Measurements from ENCODE around the gene CHID1.

DNA sequence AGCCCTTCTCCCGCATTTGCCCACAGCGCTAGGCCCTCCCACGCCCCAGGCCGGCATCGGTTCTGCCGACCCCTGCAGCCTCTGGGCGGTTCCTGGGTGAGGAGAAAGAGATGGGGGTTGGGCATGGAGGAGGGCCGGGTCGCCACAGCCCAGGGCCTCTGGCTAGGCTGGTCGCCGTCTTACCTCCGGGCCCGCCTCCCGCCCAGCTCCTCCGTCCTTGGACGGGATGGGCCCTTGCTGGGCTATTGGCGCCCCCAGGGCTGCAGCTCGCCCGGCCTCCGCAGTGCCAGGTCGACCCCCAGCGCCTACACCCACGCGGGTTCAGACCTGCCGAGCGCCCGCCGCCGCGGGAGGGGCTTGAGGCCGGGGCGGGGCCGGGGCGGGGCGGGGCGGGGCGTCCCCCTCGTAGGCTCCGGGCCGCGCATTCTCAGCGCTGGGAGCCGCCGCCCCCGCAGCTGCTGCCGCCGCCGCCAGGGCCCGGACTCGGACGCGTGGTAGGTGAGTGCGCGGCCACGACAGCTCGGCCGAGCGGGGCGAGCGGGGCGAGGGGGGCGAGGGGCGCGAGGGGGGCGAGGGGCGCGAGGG, 78.0 kb downstream of the CHID1 start, which contains the start of gene CD151:
- TF ChIP-seq BACH1 (IDR thresholded peaks at IDR 0.05; ENCODE audit: low read length): no peak; the same call in 1 of the 2 replicates
- no peak for TF ChIP-seq CBX5 (IDR thresholded peaks at IDR 0.05; ENCODE audit: low read depth, low read length)
- TF ChIP-seq, protein P1, sequence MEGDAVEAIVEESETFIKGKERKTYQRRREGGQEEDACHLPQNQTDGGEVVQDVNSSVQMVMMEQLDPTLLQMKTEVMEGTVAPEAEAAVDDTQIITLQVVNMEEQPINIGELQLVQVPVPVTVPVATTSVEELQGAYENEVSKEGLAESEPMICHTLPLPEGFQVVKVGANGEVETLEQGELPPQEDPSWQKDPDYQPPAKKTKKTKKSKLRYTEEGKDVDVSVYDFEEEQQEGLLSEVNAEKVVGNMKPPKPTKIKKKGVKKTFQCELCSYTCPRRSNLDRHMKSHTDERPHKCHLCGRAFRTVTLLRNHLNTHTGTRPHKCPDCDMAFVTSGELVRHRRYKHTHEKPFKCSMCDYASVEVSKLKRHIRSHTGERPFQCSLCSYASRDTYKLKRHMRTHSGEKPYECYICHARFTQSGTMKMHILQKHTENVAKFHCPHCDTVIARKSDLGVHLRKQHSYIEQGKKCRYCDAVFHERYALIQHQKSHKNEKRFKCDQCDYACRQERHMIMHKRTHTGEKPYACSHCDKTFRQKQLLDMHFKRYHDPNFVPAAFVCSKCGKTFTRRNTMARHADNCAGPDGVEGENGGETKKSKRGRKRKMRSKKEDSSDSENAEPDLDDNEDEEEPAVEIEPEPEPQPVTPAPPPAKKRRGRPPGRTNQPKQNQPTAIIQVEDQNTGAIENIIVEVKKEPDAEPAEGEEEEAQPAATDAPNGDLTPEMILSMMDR (IDR thresholded peaks at IDR 0.05; ENCODE audit: control extremely low read depth in 1 of 3, insufficient read depth in 1 of 3, low read depth in 1 of 3, low read length in 3 of 3): peak in 1 of 3 experiments; percentile 4; a peak in 1 of 4 replicates
- no peak for TF ChIP-seq EP300 (IDR thresholded peaks at IDR 0.05; ENCODE audit: borderline replicate concordance in 1 of 2, low read depth in 2 of 2, low read length in 2 of 2)
- TF ChIP-seq POLR2AphosphoS5 (IDR thresholded peaks at IDR 0.05; ENCODE audit: low read depth, low read length): no peak
- no peak for TF ChIP-seq EZH2 (IDR thresholded peaks at IDR 0.05; ENCODE audit: low read depth, low read length, severe bottlenecking)
- TF ChIP-seq, protein P2, sequence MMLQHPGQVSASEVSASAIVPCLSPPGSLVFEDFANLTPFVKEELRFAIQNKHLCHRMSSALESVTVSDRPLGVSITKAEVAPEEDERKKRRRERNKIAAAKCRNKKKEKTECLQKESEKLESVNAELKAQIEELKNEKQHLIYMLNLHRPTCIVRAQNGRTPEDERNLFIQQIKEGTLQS (IDR thresholded peaks at IDR 0.05; ENCODE audit: insufficient read depth, low read depth, low read length): no peak
- no peak for TF ChIP-seq HDAC2 (IDR thresholded peaks at IDR 0.05; ENCODE audit: borderline replicate concordance in 1 of 2, low read depth in 2 of 2, low read length in 2 of 2)
- no peak for TF ChIP-seq KDM1A (IDR thresholded peaks at IDR 0.05; ENCODE audit: borderline replicate concordance, low read length)
- no peak for TF ChIP-seq CTBP2 (IDR thresholded peaks at IDR 0.05; ENCODE audit: borderline replicate concordance, insufficient read depth, insufficient read length, low read length)
- TF ChIP-seq SIRT6 (IDR thresholded peaks at IDR 0.05; ENCODE audit: low read length): no peak
- no peak for TF ChIP-seq BRCA1 (IDR thresholded peaks at IDR 0.05; ENCODE audit: low read depth, low read length)
- TF ChIP-seq CHD2 (IDR thresholded peaks at IDR 0.05; ENCODE audit: low read length): no peak
- TF ChIP-seq RAD21 (IDR thresholded peaks at IDR 0.05 in 1 of 2, conservative IDR thresholded peaks at IDR 0.05 in 1 of 2; ENCODE audit: low read depth in 2 of 2, low read length in 2 of 2): no peak
